ENCODE measurements around the gene NCKAP5.

DNA sequence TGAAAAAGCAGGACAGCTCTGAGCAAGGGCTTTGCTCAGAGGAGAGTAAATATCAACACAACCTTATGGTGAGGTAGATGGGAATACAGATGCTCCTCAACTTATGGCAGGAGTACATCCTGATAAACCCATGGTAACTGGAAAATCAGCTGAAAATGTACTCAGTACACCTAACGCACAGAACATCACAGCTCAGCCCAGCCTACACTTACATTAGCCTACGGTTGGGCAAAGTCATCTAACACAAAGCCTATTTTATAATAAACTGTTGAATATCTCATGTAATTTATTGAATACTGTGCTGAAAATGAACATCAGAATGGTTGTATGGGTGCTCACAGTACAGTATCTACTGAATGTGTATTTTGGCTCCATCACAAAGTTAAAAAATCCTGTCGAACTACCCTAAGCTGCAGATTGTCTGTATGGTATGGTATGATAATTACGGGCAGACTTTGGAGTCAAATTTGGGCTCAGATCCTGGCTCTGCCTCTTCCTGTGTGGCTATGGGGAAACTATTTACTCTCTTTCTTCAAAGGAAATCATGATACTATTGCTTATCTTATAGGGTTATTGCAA is 778.0 kb downstream of the NCKAP5 start:
- TF ChIP-seq, protein P1, sequence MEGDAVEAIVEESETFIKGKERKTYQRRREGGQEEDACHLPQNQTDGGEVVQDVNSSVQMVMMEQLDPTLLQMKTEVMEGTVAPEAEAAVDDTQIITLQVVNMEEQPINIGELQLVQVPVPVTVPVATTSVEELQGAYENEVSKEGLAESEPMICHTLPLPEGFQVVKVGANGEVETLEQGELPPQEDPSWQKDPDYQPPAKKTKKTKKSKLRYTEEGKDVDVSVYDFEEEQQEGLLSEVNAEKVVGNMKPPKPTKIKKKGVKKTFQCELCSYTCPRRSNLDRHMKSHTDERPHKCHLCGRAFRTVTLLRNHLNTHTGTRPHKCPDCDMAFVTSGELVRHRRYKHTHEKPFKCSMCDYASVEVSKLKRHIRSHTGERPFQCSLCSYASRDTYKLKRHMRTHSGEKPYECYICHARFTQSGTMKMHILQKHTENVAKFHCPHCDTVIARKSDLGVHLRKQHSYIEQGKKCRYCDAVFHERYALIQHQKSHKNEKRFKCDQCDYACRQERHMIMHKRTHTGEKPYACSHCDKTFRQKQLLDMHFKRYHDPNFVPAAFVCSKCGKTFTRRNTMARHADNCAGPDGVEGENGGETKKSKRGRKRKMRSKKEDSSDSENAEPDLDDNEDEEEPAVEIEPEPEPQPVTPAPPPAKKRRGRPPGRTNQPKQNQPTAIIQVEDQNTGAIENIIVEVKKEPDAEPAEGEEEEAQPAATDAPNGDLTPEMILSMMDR (IDR thresholded peaks at IDR 0.05), result no peak
- TF ChIP-seq POLR2A (IDR thresholded peaks at IDR 0.05), result no peak
- TF ChIP-seq POLR2AphosphoS5 (IDR thresholded peaks at IDR 0.05), result no peak

Measured in upper lobe of left lung (tissue), 4 donors.